Ovary (tissue), 3 donors: ENCODE measurements around the gene PLP2.

Experiments
- CTCF ChIP-seq, 3 donors: fragments of 450-650 bp in 2 of 3; fragments of 200-600 bp in 1 of 3; IDR thresholded peaks; one replicate each; pipeline versions ENCODE4 v1.5.1 to v1.8.0; 2016 to 2022; ENCODE audit warnings: antibody characterized with exemption in 3 of 3, mild to moderate bottlenecking in 1 of 3
- EP300 ChIP-seq: sonication (generic); formaldehyde crosslinking; IDR thresholded peaks from one replicate; pipeline ENCODE4 v1.6.1; 2017; ENCODE audit warnings: antibody characterized with exemption
- POLR2A ChIP-seq: fragments of 450-650 bp; IDR thresholded peaks from one replicate; pipeline ENCODE4 v1.6.1; 2017; ENCODE audit warnings: antibody characterized with exemption, mild to moderate bottlenecking, moderate library complexity
- donor health status: DM: no; HTN: no; CAD: no.

GRCh38 chrX:49147282-49147681 lies 24.4 kb upstream of the PLP2 start:
- TF ChIP-seq CTCF (IDR thresholded peaks at IDR 0.05): no peak
- no peak for TF ChIP-seq EP300
- no peak for TF ChIP-seq POLR2A
